ENCODE data around the gene COG5.

Gene COG5

GRCh38 chr7:107441581-107442422, 121.9 kb downstream of the COG5 start:
- Histone ChIP-seq H3K79me2 (no peaks in the 10 kb centered on the region), H3K9me3 (ENCODE audit: control insufficient read depth, low read length) (no peaks in the 10 kb centered on the region), H3K9ac (no peak overlapping the region), H3K4me2 (ENCODE audit: low read length) (no peak overlapping the region), H3K36me3 (ENCODE audit: control insufficient read depth, insufficient read depth, low read length) (no peaks in the 10 kb centered on the region), H3K27me3 (ENCODE audit: control insufficient read depth, insufficient read depth, low read length) (no peaks in the 10 kb centered on the region), H3K4me3 (ENCODE audit: low read depth, low read length) (no peak overlapping the region), H2AFZ (no peak overlapping the region), H3K27ac (no peak overlapping the region), H3K4me1 (no peaks in the 10 kb centered on the region)
- TF ChIP-seq CTCF (IDR thresholded peaks at IDR 0.05) = no peak

- Histone ChIP-seq H3K4me2 (ENCODE audit: low read length) (no peak overlapping the region), H3K79me2 (no peaks in the 10 kb centered on the region), H3K9me3 (ENCODE audit: control insufficient read depth, low read length) (no peaks in the 10 kb centered on the region), H2AFZ (no peak overlapping the region), H3K4me1 (no peaks in the 10 kb centered on the region), H3K36me3 (ENCODE audit: control insufficient read depth, insufficient read depth, low read length) (no peaks in the 10 kb centered on the region), H3K27ac (no peak overlapping the region), H3K27me3 (ENCODE audit: control insufficient read depth, insufficient read depth, low read length) (no peaks in the 10 kb centered on the region), H3K4me3 (ENCODE audit: low read depth, low read length) (no peak overlapping the region), H3K9ac (no peak overlapping the region)
- no peak for TF ChIP-seq CTCF (IDR thresholded peaks at IDR 0.05)
These were observed 124.7 kb downstream of the COG5 start for GRCh38 chr7:107439025-107439424.

GRCh38 chr7:107435749-107436148, 128.0 kb downstream of the COG5 start:
- no peak overlapping the region for H3K4me2 ChIP-seq (ENCODE audit: low read length)
- no peaks in the 10 kb centered on the region for H3K4me1 ChIP-seq
- H3K27me3 ChIP-seq (ENCODE audit: control insufficient read depth, insufficient read depth, low read length) = no peaks in the 10 kb centered on the region
- no peak overlapping the region for H3K9ac ChIP-seq
- TF ChIP-seq CTCF (IDR thresholded peaks at IDR 0.05) = no peak
- H3K4me3 ChIP-seq (ENCODE audit: low read depth, low read length) = no peak overlapping the region
- no peak overlapping the region for H2AFZ ChIP-seq
- H3K27ac ChIP-seq = no peak overlapping the region
- no peaks in the 10 kb centered on the region for H3K9me3 ChIP-seq (ENCODE audit: control insufficient read depth, low read length)
- no peaks in the 10 kb centered on the region for H3K79me2 ChIP-seq
- H3K36me3 ChIP-seq (ENCODE audit: control insufficient read depth, insufficient read depth, low read length) = no peaks in the 10 kb centered on the region

- Histone ChIP-seq H3K4me2 (ENCODE audit: low read length) (no peak overlapping the region), H3K4me1 (no peaks in the 10 kb centered on the region), H3K27me3 (ENCODE audit: control insufficient read depth, insufficient read depth, low read length) (no peaks in the 10 kb centered on the region), H3K4me3 (ENCODE audit: low read depth, low read length) (no peak overlapping the region), H3K27ac (no peak overlapping the region), H2AFZ (no peak overlapping the region), H3K9ac (no peak overlapping the region), H3K9me3 (ENCODE audit: control insufficient read depth, low read length) (no peaks in the 10 kb centered on the region), H3K79me2 (no peaks in the 10 kb centered on the region), H3K36me3 (ENCODE audit: control insufficient read depth, insufficient read depth, low read length) (no peaks in the 10 kb centered on the region)
- no peak for TF ChIP-seq CTCF (IDR thresholded peaks at IDR 0.05)
These were observed 131.5 kb downstream of the COG5 start for GRCh38 chr7:107432261-107432660.

- H3K27ac ChIP-seq = no peak overlapping the region
- H2AFZ ChIP-seq = no peak overlapping the region
- H3K27me3 ChIP-seq (ENCODE audit: control insufficient read depth, insufficient read depth, low read length) = no peaks in the 10 kb centered on the region
- H3K79me2 ChIP-seq = no peaks in the 10 kb centered on the region
- no peak overlapping the region for H3K9ac ChIP-seq
- H3K4me2 ChIP-seq (ENCODE audit: low read length) = no peak overlapping the region
- no peaks in the 10 kb centered on the region for H3K4me1 ChIP-seq
- H3K4me3 ChIP-seq (ENCODE audit: low read depth, low read length) = no peak overlapping the region
- no peaks in the 10 kb centered on the region for H3K36me3 ChIP-seq (ENCODE audit: control insufficient read depth, insufficient read depth, low read length)
- no peak for TF ChIP-seq CTCF (IDR thresholded peaks at IDR 0.05)
- no peaks in the 10 kb centered on the region for H3K9me3 ChIP-seq (ENCODE audit: control insufficient read depth, low read length)
These were observed 133.7 kb downstream of the COG5 start for GRCh38 chr7:107430057-107430456.

Measured in parathyroid adenoma (tissue), 2 donors.